Stimulated activated CD8-positive, alpha-beta memory T cell treated with anti-CD3 and anti-CD28 coated beads, Interleukin-7, amount 100 ng/mL, for 24 hours (primary cell): ENCODE measurements around the gene LYZ.

ENCODE experiments used
- DNase-seq: peaks from one replicate; pipeline ENCODE4 v3.0.0-alpha.2; 2020; ENCODE audit warnings: low read depth

Gene LYZ

GRCh38 chr12:69388371-69388770 is 40.2 kb downstream of the LYZ start:
- DNase-seq, result no peak

- DNase-seq, result no peak
Observed at GRCh38 chr12:69389831-69390230, 41.6 kb downstream of the LYZ start.

DNA sequence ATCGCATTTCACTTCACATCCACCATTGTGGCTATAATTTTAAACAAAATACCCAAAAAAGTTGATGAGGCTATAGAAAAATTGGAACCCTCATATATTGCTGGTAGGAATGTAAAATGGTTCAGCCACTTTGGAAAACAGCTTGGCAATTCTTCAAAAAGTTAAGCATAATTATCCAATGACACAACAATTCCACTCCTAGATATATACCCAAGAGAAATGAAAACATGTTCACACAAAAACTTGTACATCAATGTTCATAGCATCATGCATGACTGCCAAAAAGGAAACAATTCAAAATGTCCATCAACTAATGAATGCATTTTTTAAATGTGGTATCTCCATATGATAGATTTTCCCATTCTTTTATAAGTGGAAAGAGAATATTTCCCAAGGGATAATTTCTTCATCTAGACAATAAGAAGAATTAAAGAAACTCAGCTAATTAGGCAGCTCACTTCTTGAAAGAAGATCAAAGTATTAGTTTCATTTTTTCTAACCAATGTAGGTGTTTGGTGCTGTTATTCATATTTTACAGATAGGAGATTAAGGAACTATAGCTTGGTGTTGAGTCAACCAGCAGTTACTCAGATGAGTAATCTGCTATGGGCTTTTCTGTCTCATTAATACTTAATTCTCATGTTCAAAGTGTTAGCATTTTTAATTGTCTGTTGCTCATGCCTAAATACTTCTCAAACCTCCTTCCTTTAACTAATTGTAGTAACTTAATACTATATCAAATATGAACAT is 44.2 kb downstream of the LYZ start:
- DNase-seq, result no peak

DNA sequence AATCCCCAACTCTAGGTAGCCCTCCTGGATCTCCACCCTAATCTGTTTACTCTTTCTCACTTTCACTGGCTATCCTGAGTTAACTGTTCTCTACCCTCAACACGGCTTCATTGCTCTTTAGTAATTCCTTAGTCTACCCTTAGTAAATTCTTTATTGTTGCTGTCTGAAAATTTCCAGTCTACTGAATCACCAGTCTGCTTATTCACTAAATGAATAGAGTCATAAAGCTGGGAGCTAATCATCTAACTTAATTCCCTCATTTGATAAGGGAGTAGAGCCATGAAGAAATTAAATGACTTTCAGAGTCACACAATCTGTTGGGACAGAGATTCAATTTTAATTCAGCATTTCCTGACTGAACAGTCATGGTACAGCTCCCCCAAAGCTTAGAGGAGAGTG is 47.9 kb downstream of the LYZ start:
- no peak for DNase-seq

- DNase-seq, result no peak
Observed at GRCh38 chr12:69396963-69397362, 48.8 kb downstream of the LYZ start.

DNA sequence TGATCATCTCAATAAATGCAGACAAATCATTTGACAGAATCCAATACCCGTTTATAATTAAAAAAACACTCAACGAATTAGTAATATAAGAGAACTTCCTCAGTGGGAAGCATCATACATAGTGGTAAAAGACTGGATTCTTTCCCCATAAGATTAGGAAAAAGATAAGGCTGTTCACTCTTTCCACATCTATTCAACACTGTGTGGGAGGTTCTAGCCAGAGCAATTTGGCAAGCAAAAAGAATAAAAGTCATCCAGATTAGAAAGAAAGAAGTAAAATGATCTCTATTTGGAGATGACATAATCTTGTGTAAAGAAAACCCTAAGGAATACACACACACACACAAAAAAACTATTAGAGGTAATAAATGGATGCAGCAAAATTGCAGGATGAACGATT is 49.8 kb downstream of the LYZ start:
- DNase-seq, result no peak

- no peak for DNase-seq
Observed at GRCh38 chr12:69401940-69402339, 53.8 kb downstream of the LYZ start.
